ENCODE results near the gene IRS4.

GRCh38 chrX:108737754-108738153 is 1.4 kb upstream of the IRS4 start:
- TF ChIP-seq POLR2A (IDR thresholded peaks at IDR 0.05) = no peak
- no peak for TF ChIP-seq CTCF (IDR thresholded peaks at IDR 0.05)

Measured in Peyer's patch (tissue), 4 donors.